CD4-positive, CD25-positive, alpha-beta regulatory T cell (primary cell): ENCODE data around the gene PRSS38. TPM values are rescaled to one million over a fixed set of nuclear protein-coding genes. Genes with fewer than 3 reads are reported as not detected.

Experiments used
- ATAC-seq, 2 donors: fragments of 150-1000 bp; cut with Tn5 transposase; one replicate each; pipeline ENCODE4 v1.10.0; 2021; ENCODE audit warnings: low read depth in 2 of 2, moderate number of reproducible peaks in 2 of 2, moderate library complexity in 1 of 2
- DNase-seq, 3 donors: peaks; one replicate each; pipeline versions ENCODE4 v3.0.0 to v3.0.0-alpha.2; 2012 to 2022; ENCODE audit warnings: mixed read lengths in 1 of 3
- H3K27ac ChIP-seq: one replicate; pipeline ENCODE4 v1.7.0; 2013; ENCODE audit warnings: mild to moderate bottlenecking, low read length; ENCODE audit not compliant: insufficient read depth, poor library complexity, severe bottlenecking
- H3K27me3 ChIP-seq: one replicate; pipeline ENCODE4 v1.7.0; 2013; ENCODE audit warnings: low read length; ENCODE audit not compliant: control insufficient read depth, insufficient read depth
- H3K36me3 ChIP-seq: one replicate; pipeline ENCODE4 v1.7.0; 2013; ENCODE audit warnings: mild to moderate bottlenecking, low read length, moderate library complexity; ENCODE audit not compliant: control insufficient read depth, insufficient read depth
- H3K4me1 ChIP-seq: 2 replicates; pipeline ENCODE4 v1.7.0; 2013; ENCODE audit warnings: mild to moderate bottlenecking, low read length; ENCODE audit not compliant: insufficient read depth, control insufficient read depth, poor library complexity, severe bottlenecking
- H3K4me3 ChIP-seq: one replicate; pipeline ENCODE4 v1.7.0; 2013; ENCODE audit warnings: low read depth, mild to moderate bottlenecking, low read length, moderate library complexity
- H3K9me3 ChIP-seq, 2 experiments: 1 replicate in 1 of 2; 2 replicates in 1 of 2; pipeline ENCODE4 v1.7.0; 2013; ENCODE audit warnings: low read length in 2 of 2, mild to moderate bottlenecking in 1 of 2, moderate library complexity in 1 of 2; ENCODE audit not compliant: control insufficient read depth in 2 of 2
- H3K27ac Mint-ChIP-seq, 3 donors: one replicate each; pipeline ENCODE4 v1.8.0; 2020 to 2022; ENCODE audit warnings: mild to moderate bottlenecking in 3 of 3, mixed read lengths in 3 of 3, moderate library complexity in 2 of 3
- H3K27me3 Mint-ChIP-seq: one replicate; pipeline ENCODE4 v1.8.0; 2022; ENCODE audit warnings: mild to moderate bottlenecking, mixed read lengths
- H3K36me3 Mint-ChIP-seq: one replicate; pipeline ENCODE4 v1.8.0; 2020; ENCODE audit warnings: mixed read lengths
- H3K4me1 Mint-ChIP-seq, 4 donors: one replicate each; pipeline ENCODE4 v1.8.0; 2020 to 2022; ENCODE audit warnings: mixed read lengths in 4 of 4, mild to moderate bottlenecking in 1 of 4
- H3K4me3 Mint-ChIP-seq, 4 donors: one replicate each; pipeline ENCODE4 v1.8.0; 2020 to 2022; ENCODE audit warnings: mild to moderate bottlenecking in 4 of 4, mixed read lengths in 4 of 4, moderate library complexity in 3 of 4
- H3K9me3 Mint-ChIP-seq, 7 donors: one replicate each; pipeline ENCODE4 v1.8.0; 2020 to 2022; ENCODE audit warnings: mixed read lengths in 7 of 7, mild to moderate bottlenecking in 3 of 7, moderate library complexity in 2 of 7
- polyA plus RNA-seq, 4 donors: library from polyadenylated mRNA; unstranded; fragments of 300-500 nt; fragmentation: Illumina TruSeq; gene quantifications; one replicate each; pipeline ENCODE4 v1.2.3, GENCODE V29; 2021
- total RNA-seq: library from RNA; stranded (reverse); gene quantifications from one replicate; pipeline ENCODE4 v1.2.3, GENCODE V29; 2022

PRSS38 gene
- total and polyA plus RNA-seq, 5 donors from 2014 or later = not detected

DNA sequence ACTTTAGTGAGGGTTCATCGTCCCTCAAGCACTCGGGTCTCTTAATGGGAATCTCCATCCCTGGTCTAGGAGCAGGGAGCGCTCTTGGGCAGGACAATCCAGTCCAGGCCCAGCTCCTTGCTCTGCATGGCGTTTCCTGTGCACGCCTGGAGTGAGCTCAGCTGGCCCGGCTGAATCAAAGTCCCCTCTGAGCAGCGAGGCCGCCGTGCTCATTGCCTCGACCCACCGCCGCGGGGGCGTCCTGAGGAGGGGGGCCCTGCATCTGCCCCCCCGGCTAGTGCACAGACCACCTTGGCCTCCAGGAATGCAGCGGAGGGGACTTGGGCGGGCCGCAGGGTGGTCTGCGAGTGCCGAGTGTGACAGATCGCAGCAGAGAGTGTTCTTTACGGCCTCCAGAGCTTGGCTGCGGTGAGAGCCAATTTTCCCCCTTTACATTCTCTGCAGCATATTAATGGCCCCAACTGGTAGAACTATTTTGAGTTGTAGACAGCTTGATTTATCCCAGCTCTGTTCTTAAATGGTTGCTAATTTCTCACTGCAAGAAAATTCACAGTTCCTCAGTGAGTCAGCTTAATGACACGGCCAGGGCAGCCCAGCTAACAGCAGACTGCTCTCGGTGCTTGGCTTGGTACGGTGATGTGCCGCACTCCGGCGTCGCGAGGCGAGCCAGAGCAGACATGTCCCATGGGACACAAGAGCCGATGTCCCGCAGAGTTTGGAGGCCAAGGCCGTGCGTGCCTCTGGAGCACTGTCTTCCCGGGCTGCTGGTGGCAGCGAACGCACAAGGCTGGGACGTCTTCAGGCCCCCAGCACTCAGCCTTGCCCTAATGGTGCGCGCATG is 40.4 kb upstream of the PRSS38 start:
- no peaks in the 10 kb centered on the region for H3K4me1 ChIP-seq
- H3K27me3 ChIP-seq = no peaks in the 10 kb centered on the region
- ATAC-seq = no peak
- DNase-seq = no peak
- Mint-ChIP-seq H3K36me3 (peaks cover 21% of the 10 kb centered on the region), H3K4me1 (peaks cover 0 to 15% (median 10%) of the 10 kb centered on the region in 4 donors), H3K4me3 (no peak overlapping the region), H3K27me3 (no peaks in the 10 kb centered on the region), H3K27ac (peak overlapping the region in 1 of 3 donors; percentile 74), H3K9me3 (no peaks in the 10 kb centered on the region)
- peaks cover 15% of the 10 kb centered on the region for H3K36me3 ChIP-seq
- no peak overlapping the region for H3K4me3 ChIP-seq
- no peaks in the 10 kb centered on the region for H3K9me3 ChIP-seq
- H3K27ac ChIP-seq = no peak overlapping the region

DNA sequence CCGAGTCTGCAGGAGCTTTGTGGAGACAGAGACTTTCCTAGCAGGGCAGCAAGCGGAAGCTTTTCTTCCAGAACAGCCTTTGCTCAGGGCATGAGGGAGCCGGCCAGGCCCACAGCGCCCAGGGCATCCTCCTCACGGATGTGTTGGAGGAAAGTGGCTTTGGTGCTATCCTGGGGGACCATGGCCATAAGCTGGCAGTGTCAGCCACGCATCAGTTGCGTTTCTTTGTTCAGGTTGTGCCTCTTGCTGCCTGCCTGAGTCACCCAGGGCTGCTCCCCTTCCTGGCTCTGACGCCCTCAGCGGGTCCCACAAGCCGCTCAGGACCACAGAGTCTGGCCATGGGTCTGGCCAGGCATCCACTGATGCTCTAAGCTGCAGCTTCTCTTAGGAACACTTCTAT is 39.6 kb upstream of the PRSS38 start:
- Histone ChIP-seq H3K27me3 (no peaks in the 10 kb centered on the region), H3K4me1 (no peaks in the 10 kb centered on the region), H3K36me3 (peaks cover 19% of the 10 kb centered on the region), H3K9me3 (no peaks in the 10 kb centered on the region), H3K4me3 (no peak overlapping the region), H3K27ac (no peak overlapping the region)
- Mint-ChIP-seq H3K9me3 (no peaks in the 10 kb centered on the region), H3K4me1 (peaks cover 0 to 13% (median 8%) of the 10 kb centered on the region in 4 donors), H3K36me3 (peaks cover 17% of the 10 kb centered on the region), H3K27ac (peak overlapping the region in 1 of 3 donors; percentile 2), H3K4me3 (no peak overlapping the region), H3K27me3 (no peaks in the 10 kb centered on the region)
- ATAC-seq = no peak
- no peak for DNase-seq

- no peak overlapping the region for H3K4me3 ChIP-seq
- ATAC-seq = no peak
- no peaks in the 10 kb centered on the region for H3K9me3 ChIP-seq
- Mint-ChIP-seq H3K4me3 (no peak overlapping the region), H3K27ac (peak overlapping the region in 1 of 3 donors; percentile 2), H3K27me3 (no peaks in the 10 kb centered on the region), H3K36me3 (peaks cover 17% of the 10 kb centered on the region), H3K4me1 (peaks cover 0 to 13% (median 8%) of the 10 kb centered on the region in 4 donors), H3K9me3 (no peaks in the 10 kb centered on the region)
- peaks cover 22% of the 10 kb centered on the region for H3K36me3 ChIP-seq
- no peaks in the 10 kb centered on the region for H3K27me3 ChIP-seq
- no peak for DNase-seq
- H3K4me1 ChIP-seq = no peaks in the 10 kb centered on the region
- H3K27ac ChIP-seq = no peak overlapping the region
These were observed 39.1 kb upstream of the PRSS38 start for GRCh38 chr1:227776331-227776771.

DNA sequence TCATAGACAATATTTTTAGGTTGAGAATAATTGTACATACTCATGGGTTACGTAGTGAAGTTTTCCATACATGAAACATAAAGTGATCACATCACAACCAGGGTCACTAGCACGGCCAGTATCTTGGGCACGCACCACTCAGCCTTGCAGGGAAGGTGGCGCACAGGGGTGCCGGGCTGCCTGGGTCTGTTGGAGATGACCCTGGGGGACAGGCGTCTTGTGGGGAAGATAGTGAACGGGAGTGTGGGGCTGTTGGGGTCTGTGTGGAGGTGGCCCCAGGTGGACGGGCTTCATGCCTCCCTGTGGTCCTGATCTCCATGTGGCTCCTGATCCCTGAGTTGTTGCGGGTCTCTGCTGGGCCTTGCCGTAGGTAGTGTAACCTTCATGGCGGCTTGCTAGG is 38.3 kb upstream of the PRSS38 start:
- Mint-ChIP-seq H3K4me3 (no peak overlapping the region), H3K4me1 (peaks cover 0 to 13% (median 8%) of the 10 kb centered on the region in 4 donors), H3K27me3 (no peaks in the 10 kb centered on the region), H3K9me3 (no peaks in the 10 kb centered on the region), H3K27ac (peak overlapping the region in 1 of 3 donors; percentile 35), H3K36me3 (peaks cover 17% of the 10 kb centered on the region)
- no peak for ATAC-seq
- H3K36me3 ChIP-seq = peaks cover 22% of the 10 kb centered on the region
- no peak overlapping the region for H3K4me3 ChIP-seq
- no peaks in the 10 kb centered on the region for H3K9me3 ChIP-seq
- H3K4me1 ChIP-seq = no peaks in the 10 kb centered on the region
- no peak overlapping the region for H3K27ac ChIP-seq
- H3K27me3 ChIP-seq = no peaks in the 10 kb centered on the region
- DNase-seq = no peak

DNA sequence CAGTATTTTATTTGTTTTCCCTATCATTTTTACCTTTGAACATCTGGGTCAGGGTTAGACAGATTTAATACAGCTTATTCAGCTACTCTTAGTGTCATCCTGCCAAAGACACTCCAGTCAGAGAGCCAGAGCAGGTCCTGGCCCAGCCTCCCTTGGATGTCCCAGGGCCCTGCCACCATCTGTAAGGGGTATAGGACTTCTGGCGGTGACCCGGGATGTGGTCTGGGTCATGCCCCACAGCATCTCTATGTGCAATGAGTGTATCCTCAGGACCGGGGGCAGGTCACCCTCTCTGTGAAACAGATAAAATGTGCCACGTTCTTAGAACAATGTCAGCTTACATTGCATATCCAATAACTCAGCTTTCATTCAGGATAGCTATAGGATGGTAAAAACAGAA is 37.8 kb upstream of the PRSS38 start:
- H3K4me1 ChIP-seq = no peaks in the 10 kb centered on the region
- H3K27ac Mint-ChIP-seq = peak overlapping the region in 1 of 3 donors; percentile 35
- peaks cover 16% of the 10 kb centered on the region for H3K36me3 Mint-ChIP-seq
- H3K27ac ChIP-seq = no peak overlapping the region
- H3K27me3 Mint-ChIP-seq = no peaks in the 10 kb centered on the region
- H3K4me1 Mint-ChIP-seq = peaks cover 0 to 9% (median 8%) of the 10 kb centered on the region in 4 donors
- no peak overlapping the region for H3K4me3 Mint-ChIP-seq
- no peak for ATAC-seq
- H3K4me3 ChIP-seq = no peak overlapping the region
- no peaks in the 10 kb centered on the region for H3K9me3 Mint-ChIP-seq
- DNase-seq = no peak
- H3K27me3 ChIP-seq = no peaks in the 10 kb centered on the region
- peaks cover 22% of the 10 kb centered on the region for H3K36me3 ChIP-seq
- no peaks in the 10 kb centered on the region for H3K9me3 ChIP-seq

- Mint-ChIP-seq H3K36me3 (peaks cover 15% of the 10 kb centered on the region), H3K4me1 (peaks cover 0 to 13% (median 7%) of the 10 kb centered on the region in 4 donors), H3K27ac (no peak overlapping the region), H3K4me3 (no peak overlapping the region), H3K27me3 (no peaks in the 10 kb centered on the region), H3K9me3 (no peaks in the 10 kb centered on the region)
- ATAC-seq (no peak), DNase-seq (no peak)
- no peak overlapping the region for H3K27ac ChIP-seq
- H3K4me1 ChIP-seq = no peaks in the 10 kb centered on the region
- H3K4me3 ChIP-seq = no peak overlapping the region
- H3K36me3 ChIP-seq = peaks cover 22% of the 10 kb centered on the region
- no peaks in the 10 kb centered on the region for H3K9me3 ChIP-seq
- no peaks in the 10 kb centered on the region for H3K27me3 ChIP-seq
These were observed 37.0 kb upstream of the PRSS38 start for GRCh38 chr1:227778401-227778947.

DNA sequence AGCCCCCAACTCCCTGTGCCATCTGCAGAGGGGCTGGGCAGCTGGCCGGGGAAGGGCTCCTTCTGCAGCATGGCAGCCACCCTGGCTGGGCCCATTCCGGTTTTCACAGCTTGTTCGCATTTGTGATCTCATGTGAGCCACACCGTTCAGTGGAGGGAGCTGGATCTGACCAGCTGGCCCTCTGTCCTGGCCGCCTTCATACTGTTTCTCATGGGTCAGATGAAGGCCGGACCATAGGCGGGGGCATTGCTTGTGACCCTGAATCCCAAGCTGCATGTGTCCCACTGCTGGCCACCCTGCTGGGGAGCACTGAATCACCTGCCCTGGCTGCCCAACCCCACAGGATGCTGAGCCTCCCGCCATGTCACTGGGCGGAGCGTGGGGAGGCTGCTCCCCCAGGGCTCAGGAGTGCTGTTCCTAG is 36.4 kb upstream of the PRSS38 start:
- H3K27me3 Mint-ChIP-seq = no peaks in the 10 kb centered on the region
- Histone ChIP-seq H3K27me3 (no peaks in the 10 kb centered on the region), H3K4me3 (no peak overlapping the region), H3K36me3 (peaks cover 22% of the 10 kb centered on the region), H3K9me3 (no peaks in the 10 kb centered on the region), H3K27ac (no peak overlapping the region), H3K4me1 (no peaks in the 10 kb centered on the region)
- no peak for DNase-seq
- no peak overlapping the region for H3K27ac Mint-ChIP-seq
- peaks cover 0 to 9% (median 2%) of the 10 kb centered on the region in 4 donors for H3K4me1 Mint-ChIP-seq
- no peaks in the 10 kb centered on the region for H3K9me3 Mint-ChIP-seq
- no peak for ATAC-seq
- H3K36me3 Mint-ChIP-seq = peaks cover 12% of the 10 kb centered on the region
- no peak overlapping the region for H3K4me3 Mint-ChIP-seq
